Endothelial cell of umbilical vein (primary cell): ENCODE data around the gene LIN7A. TPM values are rescaled to one million over a fixed set of nuclear protein-coding genes. Genes with fewer than 3 reads are reported as not detected.

Experiments
- BruUV-seq: library from RNA; stranded (reverse); fragments of 400-500 nt; replicated peaks from 2 replicates; lab custom pipeline; 2021; lab: Mats Ljungman, UMichigan
- CTCF ChIA-PET: fragments of 300-600, 350-600 bp; sonication (Branson Sonifier 250); formaldehyde crosslinking; loops from one replicate; lab custom pipeline; 2021; ENCODE audit warnings: antibody characterized with exemption, inconsistent platforms; lab: Charles Lee
- POLR2A ChIA-PET: fragments of 300-600, 350-600 bp; sonication (Branson Sonifier 250); formaldehyde crosslinking; loops from one replicate; lab custom pipeline; 2021; ENCODE audit warnings: antibody characterized with exemption, inconsistent platforms; lab: Charles Lee
- DNase-seq: peaks from one replicate; pipeline ENCODE4 v3.0.0-alpha.2; 2011; ENCODE audit warnings: low read depth, low spot score
- FAIRE-seq: peaks from 2 replicates; lab custom pipeline; 2011; peaks lifted over from hg19 to GRCh38; lab: Jason Lieb, UNC
- H2AFZ ChIP-seq: 2 replicates; pipeline ENCODE4 v1.6.0; 2012; ENCODE audit warnings: low read depth, low read length, control low read depth, inconsistent platforms
- H3K27ac ChIP-seq: 2 replicates; pipeline ENCODE4 v1.5.1; 2011; ENCODE audit warnings: low read depth, mild to moderate bottlenecking, control low read depth, low read length, moderate library complexity; ENCODE audit not compliant: insufficient read depth
- H3K27me3 ChIP-seq, 2 experiments: 2 replicates each; pipeline versions ENCODE4 v1.6.0 to v1.6.1; 2011; ENCODE audit warnings: low read length in 2 of 2, mixed read lengths in 1 of 2; ENCODE audit not compliant: control insufficient read depth in 2 of 2, insufficient read depth in 2 of 2
- H3K36me3 ChIP-seq, 2 experiments: 2 replicates in 1 of 2; 3 replicates in 1 of 2; pipeline ENCODE4 v1.5.1; 2011; ENCODE audit warnings: low read length in 2 of 2, mild to moderate bottlenecking in 1 of 2, moderate library complexity in 1 of 2; ENCODE audit not compliant: control insufficient read depth in 2 of 2, insufficient read depth in 2 of 2; ENCODE audit errors: extremely low read depth in 1 of 2
- H3K4me1 ChIP-seq: 3 replicates; pipeline ENCODE4 v1.5.1; 2011; ENCODE audit warnings: mild to moderate bottlenecking, low read length; ENCODE audit not compliant: control insufficient read depth, insufficient read depth; ENCODE audit errors: extremely low read depth
- H3K4me2 ChIP-seq: 2 replicates; pipeline ENCODE4 v1.6.1; 2011; ENCODE audit warnings: low read length, control low read depth, mixed read lengths; ENCODE audit not compliant: insufficient read depth
- H3K4me3 ChIP-seq, 3 experiments: fragments of 200-600 bp in 1 of 3; sonication (generic), shearing (Covaris generic) in 1 of 3; replicated peaks in 1 of 3; 2 replicates each; pipeline ENCODE4 v1.5.1; 2011 to 2016; ENCODE audit warnings: control low read depth in 3 of 3, low read length in 3 of 3, mild to moderate bottlenecking in 2 of 3, inconsistent platforms in 1 of 3, low read depth in 1 of 3, moderate library complexity in 1 of 3; ENCODE audit not compliant: insufficient read depth in 1 of 3
- H3K79me2 ChIP-seq: 2 replicates; pipeline ENCODE4 v1.6.0; 2012; ENCODE audit warnings: low read length, inconsistent platforms; ENCODE audit not compliant: control insufficient read depth, insufficient read depth
- H3K9ac ChIP-seq: replicated peaks from 2 replicates; pipeline ENCODE3; 2011; ENCODE audit warnings: low read length, control low read depth; ENCODE audit not compliant: insufficient read depth; ENCODE audit errors: extremely low read depth
- H3K9me1 ChIP-seq: replicated peaks from 3 replicates; pipeline ENCODE4 v1.6.0; 2011; ENCODE audit warnings: mild to moderate bottlenecking, low read length; ENCODE audit not compliant: control insufficient read depth, insufficient read depth; ENCODE audit errors: extremely low read depth
- H3K9me3 ChIP-seq: replicated peaks from 2 replicates; pipeline ENCODE4 v1.5.1; 2012; ENCODE audit warnings: low read length, inconsistent platforms; ENCODE audit not compliant: control insufficient read depth, insufficient read depth
- H4K20me1 ChIP-seq: replicated peaks from 2 replicates; pipeline ENCODE3; 2011; ENCODE audit warnings: mild to moderate bottlenecking, low read length; ENCODE audit not compliant: control insufficient read depth, insufficient read depth; ENCODE audit errors: extremely low read depth
- CTCF ChIP-seq, 2 donors: IDR thresholded peaks; 1 replicate in 1 of 2; 2 replicates in 1 of 2; pipeline ENCODE4 v1.5.1; 2011; ENCODE audit warnings: low read length in 2 of 2, mild to moderate bottlenecking in 2 of 2, moderate library complexity in 2 of 2, control low read depth in 1 of 2, inconsistent platforms in 1 of 2, low read depth in 1 of 2; ENCODE audit not compliant: insufficient read depth in 1 of 2; ENCODE audit errors: extremely low read depth in 1 of 2
- EZH2 ChIP-seq: IDR thresholded peaks from 2 replicates; pipeline ENCODE4 v1.6.1; 2012; ENCODE audit warnings: borderline replicate concordance, low read depth, mild to moderate bottlenecking, moderate library complexity, low read length, inconsistent platforms; ENCODE audit not compliant: severe bottlenecking
- FOS ChIP-seq: IDR thresholded peaks from 2 replicates; pipeline ENCODE4 v1.6.1; 2011; ENCODE audit warnings: mild to moderate bottlenecking, low read length, moderate library complexity, borderline replicate concordance; ENCODE audit not compliant: insufficient read depth
- GATA2 ChIP-seq: IDR thresholded peaks from 2 replicates; pipeline ENCODE4 v1.7.0; 2011; ENCODE audit warnings: low read depth, mild to moderate bottlenecking, moderate library complexity, mixed read lengths, low read length; ENCODE audit not compliant: insufficient read length, insufficient read depth
- JUN ChIP-seq: IDR thresholded peaks from 2 replicates; pipeline ENCODE4 v1.6.1; 2011; ENCODE audit warnings: borderline replicate concordance, low read depth; ENCODE audit not compliant: insufficient read length, insufficient read depth
- MYC ChIP-seq: IDR thresholded peaks from one replicate; pipeline ENCODE4 v1.6.1; 2011; ENCODE audit warnings: mild to moderate bottlenecking, low read depth, low read length
- POLR2A ChIP-seq: IDR thresholded peaks from 2 replicates; pipeline ENCODE4 v1.6.1; 2012; ENCODE audit warnings: low read depth, mild to moderate bottlenecking, control low read depth, low read length
- POLR2AphosphoS5 ChIP-seq: IDR thresholded peaks from 2 replicates; pipeline ENCODE4 v1.6.1; 2012; ENCODE audit warnings: low read depth, mild to moderate bottlenecking, control low read depth, low read length, moderate library complexity; ENCODE audit not compliant: insufficient read depth
- dilution Hi-C: fragments of 300-500 bp; cut with MboI; formaldehyde crosslinking; loops from one replicate; pipeline ENCODE4 v1.15.0; 2019; ENCODE audit warnings: low sequenced_read_pairs; ENCODE audit not compliant: extremely low pct_ligation_motif_present
- intact Hi-C: fragments of 100-400 bp; cut with micrococcal nuclease; formaldehyde crosslinking; loops from one replicate; pipeline ENCODE4 v1.10.0; 2022
- polyA plus RNA-seq, 4 experiments: library from polyadenylated mRNA; depleted of rRNA in 3 of 4; stranded (reverse) in 3 of 4; unstranded in 1 of 4; fragments of >200 nt; gene quantifications; 2 replicates each; pipeline versions ENCODE4 v1.2.1 to v1.2.3, GENCODE V29; 2011 to 2012; ENCODE audit warnings: missing spikeins in 1 of 4
- total RNA-seq: library from RNA; stranded (reverse); gene quantifications from 2 replicates; pipeline ENCODE4 v1.2.3, GENCODE V29; 2021
- TF ChIP-seq, protein P1 (sequence below): IDR thresholded peaks from 2 replicates; pipeline ENCODE4 v1.6.1; 2011; ENCODE audit not compliant: insufficient read depth, insufficient read length

LIN7A gene
- total and polyA plus RNA-seq, 2 donors (not counting 3 experiments of a cell fraction or from before 2014, with no cell fraction given) = 1.6 to 4.3 TPM

DNA sequence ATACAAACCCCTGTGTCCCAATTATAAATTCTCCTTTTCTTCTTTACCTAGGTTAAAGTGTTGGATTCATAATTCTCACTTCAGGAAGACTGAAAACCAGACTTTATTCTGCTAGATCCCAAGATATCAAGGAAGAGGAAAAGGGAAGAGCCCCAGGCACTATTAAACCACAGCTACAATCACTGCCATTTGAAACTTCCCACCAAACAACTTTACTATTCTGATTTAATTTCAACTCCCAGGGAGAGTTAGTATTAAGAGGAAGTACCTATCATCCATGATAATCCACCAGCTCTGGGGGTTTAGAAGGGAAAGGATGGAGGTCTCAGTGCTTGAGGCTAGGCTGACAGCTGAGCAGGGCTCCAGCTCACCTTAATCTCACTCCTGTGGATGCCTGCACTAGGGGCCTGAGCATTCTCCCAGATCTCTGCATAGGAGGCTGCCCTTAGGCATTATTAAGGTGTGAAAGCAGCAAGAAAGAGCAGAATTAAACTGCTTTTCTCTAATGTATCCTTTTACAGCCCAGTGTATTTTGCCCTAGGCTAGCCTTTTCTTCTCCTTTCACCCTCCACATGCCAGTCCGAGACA lies 168.1 kb downstream of the LIN7A start:
- dilution Hi-C loops = no loop called here
- Histone ChIP-seq H3K4me2 (no peak overlapping the region), H4K20me1 (no peaks in the 10 kb centered on the region), H2AFZ (no peak overlapping the region), H3K4me1 (no peaks in the 10 kb centered on the region), H3K9me3 (no peaks in the 10 kb centered on the region), H3K9me1 (no peaks in the 10 kb centered on the region), H3K9ac (no peak overlapping the region), H3K79me2 (no peaks in the 10 kb centered on the region), H3K4me3 (no peak overlapping the region), H3K27me3 (no peaks in the 10 kb centered on the region), H3K27ac (no peak overlapping the region), H3K36me3 (no peaks in the 10 kb centered on the region)
- TF ChIP-seq, protein P1, sequence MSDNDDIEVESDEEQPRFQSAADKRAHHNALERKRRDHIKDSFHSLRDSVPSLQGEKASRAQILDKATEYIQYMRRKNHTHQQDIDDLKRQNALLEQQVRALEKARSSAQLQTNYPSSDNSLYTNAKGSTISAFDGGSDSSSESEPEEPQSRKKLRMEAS = no peak
- no peak for TF ChIP-seq FOS
- TF ChIP-seq JUN = no peak
- TF ChIP-seq POLR2AphosphoS5 = no peak
- no peak for TF ChIP-seq CTCF (IDR thresholded peaks at IDR 0.05; ENCODE audit: extremely low read depth in 1 of 2, insufficient read depth in 1 of 2, low read depth in 1 of 2, low read length in 2 of 2)
- TF ChIP-seq MYC = no peak
- TF ChIP-seq GATA2 = no peak
- TF ChIP-seq EZH2 = no peak
- TF ChIP-seq POLR2A = no peak
- ChIA-PET POLR2A (no interaction called here), CTCF (no interaction called here)
- intact Hi-C loops = no loop called here
- DNase-seq = no peak
- BruUV-seq = no TSS peak
- FAIRE-seq = no peak
